ENCODE results near the gene NFKBIA. TPM values are rescaled to one million over a fixed set of nuclear protein-coding genes. Genes with fewer than 3 reads are reported as not detected.

Gene NFKBIA
- total and polyA plus RNA-seq, 4 donors, result 46.9 to 204 (median 86.3) TPM

DNA sequence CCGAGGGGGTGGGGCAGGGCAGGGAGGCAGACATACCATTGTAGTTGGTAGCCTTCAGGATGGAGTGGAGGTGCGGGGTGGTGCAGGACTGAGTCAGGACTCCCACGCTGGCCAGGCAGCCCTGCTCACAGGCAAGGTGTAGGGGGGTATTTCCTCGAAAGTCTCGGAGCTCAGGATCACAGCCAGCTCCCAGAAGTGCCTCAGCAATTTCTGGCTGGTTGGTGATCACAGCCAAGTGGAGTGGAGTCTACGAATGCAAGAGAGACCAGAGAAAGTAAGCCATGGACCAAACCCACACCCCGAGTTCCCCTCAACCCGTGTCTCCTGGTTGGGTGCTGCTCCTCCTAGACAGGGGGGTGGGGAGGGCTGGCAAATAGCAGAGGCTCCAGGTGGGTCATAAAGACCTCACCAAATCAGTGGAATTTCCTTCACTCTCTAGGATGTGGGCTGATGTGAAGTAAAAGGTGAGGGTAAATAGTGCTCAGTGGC lies 1.4 kb downstream of the NFKBIA start:
- DNase-seq (ENCODE audit: low spot score), result no peak
- WGBS, result 1% methylated on average over 8 of the region's 8 CpGs
- Histone ChIP-seq H3K9ac (ENCODE audit: low read depth in 1 of 2, low read length in 2 of 2) (peak overlapping the region; percentile 99 to 100), H3K9me3 (ENCODE audit: control insufficient read depth in 4 of 4, low read length in 3 of 4) (no peaks in the 10 kb centered on the region), H3K36me3 (ENCODE audit: control insufficient read depth in 4 of 4, insufficient read depth in 3 of 4, low read depth in 1 of 4, low read length in 3 of 4) (peaks cover 17 to 34% (median 25%) of the 10 kb centered on the region in 4 donors), H3K27me3 (ENCODE audit: control insufficient read depth in 4 of 4, insufficient read depth in 4 of 4, low read length in 3 of 4) (no peaks in the 10 kb centered on the region), H3K27ac (ENCODE audit: low read depth in 1 of 2, low read length in 2 of 2) (peak overlapping the region; percentile 97 to 99), H3K4me1 (ENCODE audit: control insufficient read depth in 4 of 4, insufficient read depth in 4 of 4, low read length in 3 of 4) (peaks cover 1 to 48% (median 24%) of the 10 kb centered on the region in 4 donors), H3K4me3 (ENCODE audit: low read depth in 1 of 3, low read length in 3 of 3) (peak overlapping the region; percentile 80 to 96 (median 83))
- TF ChIP-seq, protein P1, sequence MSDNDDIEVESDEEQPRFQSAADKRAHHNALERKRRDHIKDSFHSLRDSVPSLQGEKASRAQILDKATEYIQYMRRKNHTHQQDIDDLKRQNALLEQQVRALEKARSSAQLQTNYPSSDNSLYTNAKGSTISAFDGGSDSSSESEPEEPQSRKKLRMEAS (IDR thresholded peaks at IDR 0.05), result no peak
- TF ChIP-seq FOXA2 (IDR thresholded peaks at IDR 0.05) (no peak), EGR1 (IDR thresholded peaks at IDR 0.05; ENCODE audit: low read depth in 2 of 2) (no peak), JUND (IDR thresholded peaks at IDR 0.05) (peak in 1 of 2 donors; percentile 10)

DNA sequence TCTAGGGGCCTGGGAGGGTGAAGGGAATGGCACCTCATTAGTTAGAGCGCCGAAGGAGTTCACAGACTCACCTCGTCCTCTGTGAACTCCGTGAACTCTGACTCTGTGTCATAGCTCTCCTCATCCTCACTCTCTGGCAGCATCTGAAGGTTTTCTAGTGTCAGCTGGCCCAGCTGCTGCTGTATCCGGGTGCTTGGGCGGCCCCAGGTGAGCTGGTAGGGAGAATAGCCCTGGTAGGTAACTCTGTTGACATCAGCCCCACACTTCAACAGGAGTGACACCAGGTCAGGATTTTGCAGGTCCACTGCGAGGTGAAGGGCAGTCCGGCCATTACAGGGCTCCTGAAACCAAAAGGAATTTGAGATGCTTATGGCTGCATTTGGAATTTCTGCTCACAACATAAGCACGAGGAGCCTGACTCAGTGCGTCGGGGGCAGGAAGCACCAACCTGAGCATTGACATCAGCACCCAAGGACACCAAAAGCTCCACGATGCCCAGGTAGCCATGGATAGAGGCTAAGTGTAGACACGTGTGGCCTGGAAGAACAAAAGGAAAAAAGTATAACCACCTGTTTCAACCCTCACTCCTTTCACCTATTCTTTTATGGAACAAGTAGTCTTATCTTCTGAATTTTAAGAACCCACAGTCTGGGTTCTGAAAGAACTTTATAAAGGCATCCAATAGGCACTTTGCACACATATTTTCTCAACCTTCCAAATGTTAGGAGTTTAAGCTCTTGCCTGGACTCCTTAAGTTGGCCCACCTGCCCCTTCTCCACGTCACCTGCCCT lies 2.0 kb downstream of the NFKBIA start:
- H3K4me1 ChIP-seq (ENCODE audit: control insufficient read depth in 4 of 4, insufficient read depth in 4 of 4, low read length in 3 of 4), result peaks cover 1 to 51% (median 25%) of the 10 kb centered on the region in 4 donors
- no peak for DNase-seq (ENCODE audit: low spot score)
- peaks cover 17 to 34% (median 25%) of the 10 kb centered on the region in 4 donors for H3K36me3 ChIP-seq (ENCODE audit: control insufficient read depth in 4 of 4, insufficient read depth in 3 of 4, low read depth in 1 of 4, low read length in 3 of 4)
- H3K27me3 ChIP-seq (ENCODE audit: control insufficient read depth in 4 of 4, insufficient read depth in 4 of 4, low read length in 3 of 4), result no peaks in the 10 kb centered on the region
- peak overlapping the region; percentile 80 to 96 (median 83) for H3K4me3 ChIP-seq (ENCODE audit: low read depth in 1 of 3, low read length in 3 of 3)
- no peaks in the 10 kb centered on the region for H3K9me3 ChIP-seq (ENCODE audit: control insufficient read depth in 4 of 4, low read length in 3 of 4)
- peak overlapping the region; percentile 97 to 99 for H3K27ac ChIP-seq (ENCODE audit: low read depth in 1 of 2, low read length in 2 of 2)
- TF ChIP-seq FOXA1 (IDR thresholded peaks at IDR 0.05), result no peak
- TF ChIP-seq RXRA (IDR thresholded peaks at IDR 0.05), result peak; percentile 56 to 75
- no peak for TF ChIP-seq SP1 (IDR thresholded peaks at IDR 0.05)
- TF ChIP-seq RAD21 (IDR thresholded peaks at IDR 0.05), result no peak
- TF ChIP-seq TAF1 (conservative IDR thresholded peaks at IDR 0.05), result peak; percentile 11
- no peak for TF ChIP-seq HNF4A (conservative IDR thresholded peaks at IDR 0.05)
- peak overlapping the region; percentile 99 to 100 for H3K9ac ChIP-seq (ENCODE audit: low read depth in 1 of 2, low read length in 2 of 2)
- WGBS, result 7% methylated on average over 14 of the region's 14 CpGs

DNA sequence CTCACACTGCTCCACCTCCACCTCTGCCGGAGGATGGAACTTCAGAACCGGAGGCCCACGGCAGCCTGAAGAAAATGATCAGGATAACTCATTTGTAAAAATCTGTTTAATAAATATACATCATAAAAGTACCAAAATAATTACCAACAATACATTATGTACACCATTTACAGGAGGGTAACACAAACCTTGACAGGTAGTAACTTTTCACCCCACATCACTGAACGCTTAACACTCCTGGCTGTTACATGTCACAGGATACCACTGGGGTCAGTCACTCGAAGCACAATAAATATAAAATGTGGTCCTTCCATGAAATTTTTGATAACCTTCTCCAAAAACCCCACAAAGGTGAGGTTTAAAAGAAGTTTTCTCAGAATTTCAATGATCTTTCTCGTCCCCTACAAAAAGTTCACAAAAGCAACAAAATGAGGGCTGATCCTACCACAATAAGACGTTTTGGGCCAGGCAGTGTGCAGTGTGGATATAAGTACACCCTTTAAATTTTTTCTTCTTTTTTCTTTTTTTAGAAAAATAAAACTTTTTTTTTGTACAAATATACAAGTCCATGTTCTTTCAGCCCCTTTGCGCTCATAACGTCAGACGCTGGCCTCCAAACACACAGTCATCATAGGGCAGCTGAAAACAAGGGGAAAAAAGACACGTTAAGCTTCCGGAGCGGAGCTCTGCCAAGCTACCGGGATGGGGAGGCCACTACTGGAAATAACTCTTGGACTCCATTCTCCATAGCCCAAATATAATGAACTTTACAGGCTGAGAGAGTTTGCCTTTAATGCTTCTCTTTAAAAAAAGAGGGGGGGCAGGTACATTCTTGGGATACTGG lies 2.9 kb downstream of the NFKBIA start:
- Histone ChIP-seq H3K27me3 (ENCODE audit: control insufficient read depth in 4 of 4, insufficient read depth in 4 of 4, low read length in 3 of 4) (no peaks in the 10 kb centered on the region), H3K9me3 (ENCODE audit: control insufficient read depth in 4 of 4, low read length in 3 of 4) (no peaks in the 10 kb centered on the region), H3K36me3 (ENCODE audit: control insufficient read depth in 4 of 4, insufficient read depth in 3 of 4, low read depth in 1 of 4, low read length in 3 of 4) (peaks cover 17 to 34% (median 25%) of the 10 kb centered on the region in 4 donors), H3K4me1 (ENCODE audit: control insufficient read depth in 4 of 4, insufficient read depth in 4 of 4, low read length in 3 of 4) (peaks cover 1 to 50% (median 24%) of the 10 kb centered on the region in 4 donors), H3K4me3 (ENCODE audit: low read depth in 1 of 3, low read length in 3 of 3) (peak overlapping the region; percentile 80 to 96 (median 83)), H3K9ac (ENCODE audit: low read depth in 1 of 2, low read length in 2 of 2) (peak overlapping the region; percentile 99 to 100), H3K27ac (ENCODE audit: low read depth in 1 of 2, low read length in 2 of 2) (peak overlapping the region; percentile 97 to 99)
- DNase-seq (ENCODE audit: low spot score), result no peak
- peak in 1 of 2 donors; percentile 10 for TF ChIP-seq GABPA (IDR thresholded peaks at IDR 0.05 in 1 of 2, conservative IDR thresholded peaks at IDR 0.05 in 1 of 2)
- TF ChIP-seq TAF1 (conservative IDR thresholded peaks at IDR 0.05), result peak; percentile 7
- no peak for TF ChIP-seq FOXA1 (IDR thresholded peaks at IDR 0.05)
- 9% methylated on average over 14 of the region's 14 CpGs for WGBS

All from liver (tissue), 9 donors.